Right atrium auricular region (tissue), 2 donors: ENCODE results near the gene CYFIP2. TPM values are rescaled to one million over a fixed set of nuclear protein-coding genes. Genes with fewer than 3 reads are reported as not detected.

Experiments used
- DNase-seq: peaks from one replicate; pipeline ENCODE4 v3.0.0-alpha.2; 2019; ENCODE audit warnings: low spot score
- H3K27ac ChIP-seq, 2 donors: fragments of 200-600 bp; sonication (generic); 1 replicate in 1 of 2; 2 replicates in 1 of 2; pipeline ENCODE4 v1.5.1; 2016 to 2019
- H3K27me3 ChIP-seq, 2 donors: fragments of 200-600 bp; sonication (generic); one replicate each; pipeline versions ENCODE4 v1.5.1 to v1.6.0; 2017 to 2019
- H3K36me3 ChIP-seq: fragments of 200-600 bp; sonication (generic); one replicate; pipeline ENCODE4 v1.5.1; 2016
- H3K4me1 ChIP-seq, 2 donors: fragments of 200-600 bp; sonication (generic); one replicate each; pipeline versions ENCODE4 v1.5.1 to v1.6.0; 2017 to 2019
- H3K4me3 ChIP-seq, 2 donors: fragments of 200-600 bp; sonication (generic); 1 replicate in 1 of 2; 2 replicates in 1 of 2; pipeline ENCODE4 v1.5.1; 2017 to 2019; ENCODE audit warnings: mild to moderate bottlenecking in 1 of 2, moderate library complexity in 1 of 2
- H3K9me3 ChIP-seq, 2 donors: fragments of 200-600 bp; sonication (generic); one replicate each; pipeline ENCODE4 v1.5.1; 2019
- total RNA-seq, 2 donors: library from RNA; depleted of rRNA; stranded (reverse); fragments of >200 nt; gene quantifications; one replicate each; pipeline ENCODE4 v1.1.0, GENCODE V29; 2016
- TF ChIP-seq, protein P1 (sequence below), 2 donors: fragments of 200-600 bp; sonication (generic); IDR thresholded peaks; one replicate each; pipeline ENCODE4 v1.5.1; 2019; ENCODE audit warnings: antibody characterized with exemption in 2 of 2

CYFIP2 gene
- total RNA-seq, 2 donors from 2014 or later = 51.5 to 55.4 TPM

DNA sequence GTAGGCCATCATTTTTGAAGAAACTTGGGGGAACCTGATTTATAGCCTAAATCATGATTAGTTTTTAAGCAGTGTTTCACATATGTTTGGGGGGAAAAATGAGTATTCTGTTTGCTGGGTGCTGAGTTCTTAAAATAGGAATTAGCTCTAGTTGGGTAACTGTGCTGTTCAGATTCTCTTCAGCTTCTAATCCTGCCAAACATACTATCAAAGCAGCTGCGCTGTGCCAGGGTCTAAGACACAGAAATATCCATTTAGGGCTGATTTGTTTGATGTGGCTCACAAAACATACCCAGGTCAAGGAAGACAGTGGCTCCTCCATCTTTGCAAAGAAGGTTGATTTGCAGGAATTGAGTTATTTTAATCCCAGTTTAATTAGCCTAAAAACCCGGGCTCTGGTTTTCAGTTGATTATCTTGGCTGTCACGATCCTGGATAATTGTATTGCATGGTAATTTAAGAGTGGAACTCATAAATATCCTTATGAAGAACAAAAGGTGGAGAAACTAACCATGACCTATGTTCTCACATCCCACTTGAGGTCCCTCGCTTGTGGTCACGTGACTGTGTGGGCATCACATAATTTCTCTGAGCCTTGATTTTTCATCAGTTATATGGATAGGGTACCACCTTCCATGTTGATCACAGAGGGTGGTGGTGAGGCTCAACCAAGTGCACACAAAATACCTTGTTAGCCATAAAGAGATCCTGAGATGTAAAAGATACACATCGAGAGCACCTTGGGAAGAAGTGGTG is 18.7 kb downstream of the CYFIP2 start:
- peak; percentile 21 for DNase-seq
- TF ChIP-seq, protein P1, sequence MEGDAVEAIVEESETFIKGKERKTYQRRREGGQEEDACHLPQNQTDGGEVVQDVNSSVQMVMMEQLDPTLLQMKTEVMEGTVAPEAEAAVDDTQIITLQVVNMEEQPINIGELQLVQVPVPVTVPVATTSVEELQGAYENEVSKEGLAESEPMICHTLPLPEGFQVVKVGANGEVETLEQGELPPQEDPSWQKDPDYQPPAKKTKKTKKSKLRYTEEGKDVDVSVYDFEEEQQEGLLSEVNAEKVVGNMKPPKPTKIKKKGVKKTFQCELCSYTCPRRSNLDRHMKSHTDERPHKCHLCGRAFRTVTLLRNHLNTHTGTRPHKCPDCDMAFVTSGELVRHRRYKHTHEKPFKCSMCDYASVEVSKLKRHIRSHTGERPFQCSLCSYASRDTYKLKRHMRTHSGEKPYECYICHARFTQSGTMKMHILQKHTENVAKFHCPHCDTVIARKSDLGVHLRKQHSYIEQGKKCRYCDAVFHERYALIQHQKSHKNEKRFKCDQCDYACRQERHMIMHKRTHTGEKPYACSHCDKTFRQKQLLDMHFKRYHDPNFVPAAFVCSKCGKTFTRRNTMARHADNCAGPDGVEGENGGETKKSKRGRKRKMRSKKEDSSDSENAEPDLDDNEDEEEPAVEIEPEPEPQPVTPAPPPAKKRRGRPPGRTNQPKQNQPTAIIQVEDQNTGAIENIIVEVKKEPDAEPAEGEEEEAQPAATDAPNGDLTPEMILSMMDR (IDR thresholded peaks at IDR 0.05) = no peak
- H3K36me3 ChIP-seq = no peaks in the 10 kb centered on the region
- H3K4me3 ChIP-seq = no peak overlapping the region
- no peaks in the 10 kb centered on the region for H3K9me3 ChIP-seq
- H3K27me3 ChIP-seq = no peaks in the 10 kb centered on the region
- H3K27ac ChIP-seq = peak overlapping the region; percentile 69 to 86
- peaks cover 0 to 18% of the 10 kb centered on the region in 2 donors for H3K4me1 ChIP-seq

DNA sequence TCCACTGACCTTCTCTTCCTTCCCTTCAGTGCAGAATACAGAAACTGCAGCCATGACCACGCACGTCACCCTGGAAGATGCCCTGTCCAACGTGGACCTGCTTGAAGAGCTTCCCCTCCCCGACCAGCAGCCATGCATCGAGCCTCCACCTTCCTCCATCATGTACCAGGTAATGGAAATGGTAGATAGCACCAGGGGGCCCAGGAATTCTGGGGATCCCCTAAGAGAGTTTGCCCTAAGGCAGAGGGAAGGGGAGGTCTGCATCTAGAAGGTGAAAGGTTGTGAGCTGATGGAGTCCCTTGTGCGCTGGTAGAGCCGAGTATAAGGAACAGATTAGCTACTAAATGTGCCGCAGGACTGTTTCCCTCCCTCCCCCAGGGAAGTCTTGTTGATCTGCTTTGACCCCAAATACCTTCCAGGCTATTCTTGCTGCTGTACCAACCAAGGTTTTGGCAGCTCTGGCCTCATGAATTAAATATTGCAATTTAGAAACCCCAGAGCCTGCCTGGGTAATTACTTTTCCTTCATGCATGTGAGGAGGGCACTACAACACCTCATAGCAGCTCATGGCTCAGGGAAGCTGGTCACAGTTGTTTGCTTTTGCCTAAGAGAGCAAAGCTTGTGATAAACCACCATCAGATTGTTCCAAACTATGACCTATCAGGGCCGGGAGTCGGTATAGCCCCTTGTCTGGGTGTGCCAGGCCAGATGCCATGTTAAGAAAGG is 19.6 kb downstream of the CYFIP2 start:
- Histone ChIP-seq H3K9me3 (no peaks in the 10 kb centered on the region), H3K4me1 (peaks cover 0 to 15% of the 10 kb centered on the region in 2 donors), H3K27ac (peak overlapping the region; percentile 69 to 86)

DNA sequence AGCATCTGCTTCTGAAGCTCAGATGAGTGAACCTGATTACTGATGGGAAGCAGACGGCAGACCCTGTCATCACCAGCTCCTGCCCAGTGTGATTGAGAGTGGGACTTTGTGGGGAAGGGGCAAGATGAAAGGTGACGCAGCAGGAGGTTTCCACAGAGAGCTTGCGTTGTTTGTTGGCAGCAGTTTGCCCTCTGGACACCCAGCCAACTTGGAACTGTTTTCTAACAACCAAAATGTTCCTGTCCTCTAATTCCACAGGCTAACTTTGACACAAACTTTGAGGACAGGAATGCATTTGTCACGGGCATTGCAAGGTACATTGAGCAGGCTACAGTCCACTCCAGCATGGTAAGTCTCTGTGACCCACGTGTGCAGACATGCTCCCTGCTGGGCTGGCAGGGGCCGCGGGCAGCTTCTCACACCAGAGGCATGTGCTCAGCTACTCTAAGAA is 20.9 kb downstream of the CYFIP2 start:
- H3K9me3 ChIP-seq = no peaks in the 10 kb centered on the region
- H3K36me3 ChIP-seq = no peaks in the 10 kb centered on the region
- no peaks in the 10 kb centered on the region for H3K27me3 ChIP-seq
- peak; percentile 58 for DNase-seq
- H3K4me3 ChIP-seq = no peak overlapping the region
- TF ChIP-seq, protein P1 (IDR thresholded peaks at IDR 0.05) = no peak
- peak overlapping the region; percentile 69 to 86 for H3K27ac ChIP-seq
- H3K4me1 ChIP-seq = peaks cover 0 to 23% of the 10 kb centered on the region in 2 donors

More for the DNA sequence above, 19.6 kb downstream of the CYFIP2 start:
- DNase-seq = peak; percentile 43
- Histone ChIP-seq H3K4me3 (no peak overlapping the region), H3K36me3 (no peaks in the 10 kb centered on the region), H3K27me3 (no peaks in the 10 kb centered on the region)
- TF ChIP-seq, protein P1 (IDR thresholded peaks at IDR 0.05) = no peak

DNA sequence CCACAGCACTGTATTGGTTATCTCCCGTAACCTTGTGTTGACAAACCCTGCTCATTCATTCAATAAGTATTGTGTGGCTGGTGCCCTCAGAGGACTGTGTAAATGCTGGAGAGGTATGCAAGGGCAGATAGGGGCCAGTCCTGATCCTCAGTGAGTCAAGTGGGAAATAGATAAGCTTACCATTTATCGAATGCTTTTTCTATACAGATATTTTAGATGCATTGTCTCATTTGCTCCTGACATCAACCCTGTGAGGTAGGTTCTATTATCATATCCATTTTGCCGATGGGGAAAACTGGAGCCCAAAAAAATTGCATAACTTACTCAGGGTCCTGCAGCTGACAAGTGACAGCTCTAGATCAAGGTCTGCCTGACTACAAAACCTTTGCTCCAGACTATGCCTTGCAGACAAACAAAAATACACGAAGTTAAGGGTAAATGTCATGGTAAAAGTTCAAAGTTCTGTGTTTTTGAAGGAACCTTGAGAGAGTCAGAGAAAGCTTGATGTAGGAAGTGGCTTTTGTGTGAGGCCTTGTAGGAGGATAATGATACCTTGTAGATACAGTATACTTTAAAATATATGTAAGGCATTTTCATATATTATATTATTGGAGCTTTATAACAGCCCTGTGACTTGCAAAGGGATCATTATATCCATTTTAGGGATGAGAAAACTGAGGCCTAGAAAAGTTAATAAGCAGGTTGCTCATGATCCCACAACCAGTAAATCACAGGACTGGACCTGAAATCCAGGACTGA is 22.7 kb downstream of the CYFIP2 start:
- Histone ChIP-seq H3K27ac (peak overlapping the region in 1 of 2 donors; percentile 86), H3K4me3 (no peak overlapping the region), H3K9me3 (no peaks in the 10 kb centered on the region), H3K36me3 (no peaks in the 10 kb centered on the region), H3K4me1 (peaks cover 0 to 23% of the 10 kb centered on the region in 2 donors), H3K27me3 (no peaks in the 10 kb centered on the region)
- TF ChIP-seq, protein P1 (IDR thresholded peaks at IDR 0.05) = no peak
- DNase-seq = no peak

DNA sequence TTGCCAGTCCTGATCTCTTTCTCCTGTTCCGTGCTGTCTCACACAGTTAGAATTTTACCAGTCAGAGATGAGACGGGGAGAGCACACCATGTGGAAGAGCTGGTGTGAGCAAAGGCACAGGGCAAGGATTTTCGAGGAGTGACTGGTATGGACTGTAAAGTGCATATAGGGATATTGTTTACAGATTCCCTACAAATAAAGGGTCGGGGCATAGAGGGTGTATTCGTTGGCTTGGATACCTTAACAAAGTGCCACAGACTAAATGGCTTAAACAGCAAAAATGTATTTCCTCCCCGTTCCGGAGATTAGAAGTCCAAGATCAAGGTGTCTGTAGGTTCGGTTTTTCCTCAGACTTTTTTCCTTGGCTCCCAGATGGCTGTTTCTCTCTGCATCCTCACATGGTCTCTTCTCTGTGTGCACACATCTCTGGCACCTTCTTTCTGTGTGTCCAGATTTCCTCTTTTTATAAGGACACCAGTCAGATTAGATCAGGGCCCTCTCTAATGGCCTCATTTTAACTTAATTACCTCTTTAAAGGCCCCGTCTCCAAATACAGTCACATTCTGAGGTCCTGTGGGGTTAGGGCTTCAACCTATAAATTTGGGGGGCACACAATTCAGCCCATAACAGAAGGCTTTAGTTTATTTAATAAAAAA is 23.4 kb downstream of the CYFIP2 start:
- peak overlapping the region in 1 of 2 donors; percentile 60 for H3K27ac ChIP-seq
- H3K27me3 ChIP-seq = no peaks in the 10 kb centered on the region
- DNase-seq = no peak
- H3K36me3 ChIP-seq = no peaks in the 10 kb centered on the region
- H3K9me3 ChIP-seq = no peaks in the 10 kb centered on the region
- TF ChIP-seq, protein P1 (IDR thresholded peaks at IDR 0.05) = no peak
- peaks cover 0 to 23% of the 10 kb centered on the region in 2 donors for H3K4me1 ChIP-seq
- no peak overlapping the region for H3K4me3 ChIP-seq
